A549 (cell line): ENCODE data around the gene HSPB1.

Experiments used
- HDAC2 ChIP-seq: fragments of 200-600 bp; sonication (generic); IDR thresholded peaks from 2 replicates; pipeline ENCODE4 v1.6.1; 2016
- NPAS2 ChIP-seq: fragments of 250-450 bp; sonication (Bioruptor Pico); IDR thresholded peaks from 2 replicates; pipeline ENCODE4 v1.8.0; 2022; ENCODE audit warnings: mild to moderate bottlenecking, moderate library complexity, borderline replicate concordance
- RARB ChIP-seq: fragments of 250-450 bp; sonication (Bioruptor Pico); IDR thresholded peaks from 2 replicates; pipeline ENCODE4 v1.8.0; 2021; ENCODE audit warnings: mild to moderate bottlenecking, moderate library complexity
- USF2 ChIP-seq: fragments of 450-650 bp; IDR thresholded peaks from 2 replicates; pipeline ENCODE4 v1.6.1; 2014; ENCODE audit warnings: antibody characterized with exemption
- TF ChIP-seq, protein P1 (sequence below): fragments of >200 bp; sonication (Bioruptor Twin); formaldehyde crosslinking; IDR thresholded peaks from 3 replicates; pipeline ENCODE4 v1.5.1; 2016
- TF ChIP-seq, protein P2 (sequence below): fragments of 200-600 bp; sonication (generic); IDR thresholded peaks from 2 replicates; pipeline ENCODE4 v1.6.1; 2016; ENCODE audit warnings: antibody characterized with exemption, mild to moderate bottlenecking, moderate library complexity

DNA sequence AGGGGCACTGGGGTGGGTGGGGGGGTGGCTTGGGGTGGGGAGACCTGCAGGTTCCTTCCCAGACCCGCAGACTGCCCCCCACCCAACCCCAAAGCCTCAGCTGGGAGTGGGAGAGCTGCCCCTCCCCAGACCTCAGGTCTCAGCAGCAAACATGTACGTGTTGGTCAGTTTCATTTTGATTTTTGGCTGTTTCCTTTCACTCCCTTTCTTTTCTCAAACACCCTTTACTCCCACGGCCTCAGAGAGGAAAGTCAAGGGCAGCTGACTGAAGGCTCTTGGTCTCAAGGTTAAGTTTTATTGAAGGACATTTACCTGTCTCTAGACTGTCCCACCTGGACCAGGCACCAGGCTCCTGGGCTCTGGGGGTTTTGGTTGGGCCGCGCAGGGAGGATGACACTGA lies 34.1 kb upstream of the HSPB1 start:
- TF ChIP-seq, protein P1, sequence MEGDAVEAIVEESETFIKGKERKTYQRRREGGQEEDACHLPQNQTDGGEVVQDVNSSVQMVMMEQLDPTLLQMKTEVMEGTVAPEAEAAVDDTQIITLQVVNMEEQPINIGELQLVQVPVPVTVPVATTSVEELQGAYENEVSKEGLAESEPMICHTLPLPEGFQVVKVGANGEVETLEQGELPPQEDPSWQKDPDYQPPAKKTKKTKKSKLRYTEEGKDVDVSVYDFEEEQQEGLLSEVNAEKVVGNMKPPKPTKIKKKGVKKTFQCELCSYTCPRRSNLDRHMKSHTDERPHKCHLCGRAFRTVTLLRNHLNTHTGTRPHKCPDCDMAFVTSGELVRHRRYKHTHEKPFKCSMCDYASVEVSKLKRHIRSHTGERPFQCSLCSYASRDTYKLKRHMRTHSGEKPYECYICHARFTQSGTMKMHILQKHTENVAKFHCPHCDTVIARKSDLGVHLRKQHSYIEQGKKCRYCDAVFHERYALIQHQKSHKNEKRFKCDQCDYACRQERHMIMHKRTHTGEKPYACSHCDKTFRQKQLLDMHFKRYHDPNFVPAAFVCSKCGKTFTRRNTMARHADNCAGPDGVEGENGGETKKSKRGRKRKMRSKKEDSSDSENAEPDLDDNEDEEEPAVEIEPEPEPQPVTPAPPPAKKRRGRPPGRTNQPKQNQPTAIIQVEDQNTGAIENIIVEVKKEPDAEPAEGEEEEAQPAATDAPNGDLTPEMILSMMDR: no peak
- TF ChIP-seq RARB (CRISPR knock-in tag) (no peak), HDAC2 (no peak), NPAS2 (CRISPR knock-in tag) (no peak), USF2 (no peak)
- TF ChIP-seq, protein P2, sequence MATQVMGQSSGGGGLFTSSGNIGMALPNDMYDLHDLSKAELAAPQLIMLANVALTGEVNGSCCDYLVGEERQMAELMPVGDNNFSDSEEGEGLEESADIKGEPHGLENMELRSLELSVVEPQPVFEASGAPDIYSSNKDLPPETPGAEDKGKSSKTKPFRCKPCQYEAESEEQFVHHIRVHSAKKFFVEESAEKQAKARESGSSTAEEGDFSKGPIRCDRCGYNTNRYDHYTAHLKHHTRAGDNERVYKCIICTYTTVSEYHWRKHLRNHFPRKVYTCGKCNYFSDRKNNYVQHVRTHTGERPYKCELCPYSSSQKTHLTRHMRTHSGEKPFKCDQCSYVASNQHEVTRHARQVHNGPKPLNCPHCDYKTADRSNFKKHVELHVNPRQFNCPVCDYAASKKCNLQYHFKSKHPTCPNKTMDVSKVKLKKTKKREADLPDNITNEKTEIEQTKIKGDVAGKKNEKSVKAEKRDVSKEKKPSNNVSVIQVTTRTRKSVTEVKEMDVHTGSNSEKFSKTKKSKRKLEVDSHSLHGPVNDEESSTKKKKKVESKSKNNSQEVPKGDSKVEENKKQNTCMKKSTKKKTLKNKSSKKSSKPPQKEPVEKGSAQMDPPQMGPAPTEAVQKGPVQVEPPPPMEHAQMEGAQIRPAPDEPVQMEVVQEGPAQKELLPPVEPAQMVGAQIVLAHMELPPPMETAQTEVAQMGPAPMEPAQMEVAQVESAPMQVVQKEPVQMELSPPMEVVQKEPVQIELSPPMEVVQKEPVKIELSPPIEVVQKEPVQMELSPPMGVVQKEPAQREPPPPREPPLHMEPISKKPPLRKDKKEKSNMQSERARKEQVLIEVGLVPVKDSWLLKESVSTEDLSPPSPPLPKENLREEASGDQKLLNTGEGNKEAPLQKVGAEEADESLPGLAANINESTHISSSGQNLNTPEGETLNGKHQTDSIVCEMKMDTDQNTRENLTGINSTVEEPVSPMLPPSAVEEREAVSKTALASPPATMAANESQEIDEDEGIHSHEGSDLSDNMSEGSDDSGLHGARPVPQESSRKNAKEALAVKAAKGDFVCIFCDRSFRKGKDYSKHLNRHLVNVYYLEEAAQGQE: no peak
